D721Med (cell line): ENCODE measurements around the gene DMXL2.

Experiments used
- DNase-seq: peaks from one replicate; pipeline ENCODE4 v3.0.0; 2011; ENCODE audit warnings: low spot score; ENCODE audit not compliant: insufficient read length
- FAIRE-seq: peaks from 2 replicates; lab custom pipeline; 2011; peaks lifted over from hg19 to GRCh38; lab: Jason Lieb, UNC
- TF ChIP-seq, protein P1 (sequence below): IDR thresholded peaks from 2 replicates; pipeline ENCODE4 v1.5.1; 2012; ENCODE audit warnings: mild to moderate bottlenecking, control low read depth; ENCODE audit not compliant: insufficient read depth; ENCODE audit errors: missing control alignments

DMXL2 gene

DNA sequence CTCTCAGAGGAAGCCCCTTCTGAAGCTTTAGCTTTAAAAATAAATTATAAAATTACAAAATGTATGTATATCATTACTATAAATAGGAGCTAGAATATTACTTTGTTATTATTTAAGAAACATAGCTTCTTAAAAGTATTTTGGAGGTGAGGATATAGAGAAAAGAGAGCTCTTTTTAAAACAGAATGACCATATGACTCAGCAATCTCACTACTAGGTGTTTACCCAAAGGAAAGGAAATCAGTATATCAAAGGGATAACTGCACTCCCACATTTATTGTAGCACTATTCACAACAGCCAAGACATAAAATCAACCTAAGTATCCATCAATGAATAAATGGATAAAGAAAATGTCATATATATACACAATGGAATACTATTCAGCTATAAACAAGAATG lies 119.6 kb downstream of the DMXL2 start:
- TF ChIP-seq, protein P1, sequence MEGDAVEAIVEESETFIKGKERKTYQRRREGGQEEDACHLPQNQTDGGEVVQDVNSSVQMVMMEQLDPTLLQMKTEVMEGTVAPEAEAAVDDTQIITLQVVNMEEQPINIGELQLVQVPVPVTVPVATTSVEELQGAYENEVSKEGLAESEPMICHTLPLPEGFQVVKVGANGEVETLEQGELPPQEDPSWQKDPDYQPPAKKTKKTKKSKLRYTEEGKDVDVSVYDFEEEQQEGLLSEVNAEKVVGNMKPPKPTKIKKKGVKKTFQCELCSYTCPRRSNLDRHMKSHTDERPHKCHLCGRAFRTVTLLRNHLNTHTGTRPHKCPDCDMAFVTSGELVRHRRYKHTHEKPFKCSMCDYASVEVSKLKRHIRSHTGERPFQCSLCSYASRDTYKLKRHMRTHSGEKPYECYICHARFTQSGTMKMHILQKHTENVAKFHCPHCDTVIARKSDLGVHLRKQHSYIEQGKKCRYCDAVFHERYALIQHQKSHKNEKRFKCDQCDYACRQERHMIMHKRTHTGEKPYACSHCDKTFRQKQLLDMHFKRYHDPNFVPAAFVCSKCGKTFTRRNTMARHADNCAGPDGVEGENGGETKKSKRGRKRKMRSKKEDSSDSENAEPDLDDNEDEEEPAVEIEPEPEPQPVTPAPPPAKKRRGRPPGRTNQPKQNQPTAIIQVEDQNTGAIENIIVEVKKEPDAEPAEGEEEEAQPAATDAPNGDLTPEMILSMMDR: no peak
- DNase-seq (no peak), FAIRE-seq (no peak)

DNA sequence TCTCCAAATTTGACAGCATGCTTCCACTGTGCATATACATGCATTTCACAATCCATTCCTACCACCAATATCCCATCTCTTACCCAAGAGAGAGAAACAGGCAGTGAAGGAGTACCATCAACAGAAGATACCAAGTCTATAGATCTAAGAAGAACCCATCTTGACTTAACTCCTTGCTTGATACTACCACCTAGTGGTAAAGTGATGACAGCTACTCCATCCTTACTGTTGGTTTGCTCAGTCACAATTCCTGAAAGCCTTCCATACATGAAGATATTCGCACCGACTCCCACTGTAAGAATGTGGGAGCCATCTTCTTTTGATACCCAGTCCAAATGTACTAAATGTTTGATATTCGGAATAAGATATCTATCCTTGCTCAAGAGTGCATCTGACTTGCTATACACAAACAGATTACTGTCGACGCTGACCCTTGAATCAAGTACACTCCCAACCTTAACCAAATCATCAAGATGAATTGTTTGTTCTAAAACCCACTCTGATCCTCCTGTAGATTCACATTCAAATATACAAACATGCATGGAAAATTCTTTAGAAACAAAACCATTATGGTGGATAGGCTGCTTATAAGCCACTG lies 123.1 kb downstream of the DMXL2 start:
- DNase-seq (no peak), FAIRE-seq (peak; percentile 77)
- TF ChIP-seq, protein P1: peak; percentile 37

DNA sequence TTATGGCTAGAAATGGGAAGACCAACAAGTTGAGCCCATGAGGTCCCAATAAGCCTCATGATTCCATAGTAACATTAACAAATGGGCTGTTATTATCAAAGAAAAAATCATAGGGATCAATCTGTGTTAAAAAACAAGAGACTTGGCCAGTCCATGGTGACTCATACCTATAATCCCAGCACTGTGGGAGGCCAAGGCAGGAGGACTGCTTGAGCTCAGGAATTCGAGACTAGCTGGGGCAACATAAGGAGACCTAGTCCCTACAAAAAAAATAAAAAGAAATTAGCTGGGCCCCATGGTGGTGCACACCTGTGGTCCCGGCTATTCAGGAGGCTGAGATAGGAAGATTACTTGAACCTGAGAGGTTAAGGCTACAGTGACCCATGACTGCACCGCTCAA lies 124.8 kb downstream of the DMXL2 start:
- DNase-seq (no peak), FAIRE-seq (no peak)
- TF ChIP-seq, protein P1: no peak

DNA sequence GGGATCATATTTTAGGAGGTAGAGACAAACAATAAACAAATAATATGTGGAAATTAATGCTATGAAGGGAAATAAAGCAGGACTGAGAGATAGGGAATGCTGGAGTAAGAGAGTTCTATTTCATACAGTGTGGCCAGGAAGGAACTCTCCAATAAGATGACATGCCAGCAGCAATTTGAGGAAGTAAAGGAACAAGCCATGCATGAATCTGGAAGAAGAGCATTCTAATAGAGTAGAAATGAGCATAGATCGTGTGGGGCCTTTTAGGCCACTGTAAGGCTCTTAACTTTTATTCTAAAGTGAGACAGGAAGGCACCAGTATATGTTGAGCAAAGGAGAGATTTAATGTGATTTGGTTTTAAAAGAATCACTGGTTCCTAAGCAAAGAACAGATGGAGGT lies 126.3 kb downstream of the DMXL2 start:
- TF ChIP-seq, protein P1: no peak
- DNase-seq (no peak), FAIRE-seq (no peak)

DNA sequence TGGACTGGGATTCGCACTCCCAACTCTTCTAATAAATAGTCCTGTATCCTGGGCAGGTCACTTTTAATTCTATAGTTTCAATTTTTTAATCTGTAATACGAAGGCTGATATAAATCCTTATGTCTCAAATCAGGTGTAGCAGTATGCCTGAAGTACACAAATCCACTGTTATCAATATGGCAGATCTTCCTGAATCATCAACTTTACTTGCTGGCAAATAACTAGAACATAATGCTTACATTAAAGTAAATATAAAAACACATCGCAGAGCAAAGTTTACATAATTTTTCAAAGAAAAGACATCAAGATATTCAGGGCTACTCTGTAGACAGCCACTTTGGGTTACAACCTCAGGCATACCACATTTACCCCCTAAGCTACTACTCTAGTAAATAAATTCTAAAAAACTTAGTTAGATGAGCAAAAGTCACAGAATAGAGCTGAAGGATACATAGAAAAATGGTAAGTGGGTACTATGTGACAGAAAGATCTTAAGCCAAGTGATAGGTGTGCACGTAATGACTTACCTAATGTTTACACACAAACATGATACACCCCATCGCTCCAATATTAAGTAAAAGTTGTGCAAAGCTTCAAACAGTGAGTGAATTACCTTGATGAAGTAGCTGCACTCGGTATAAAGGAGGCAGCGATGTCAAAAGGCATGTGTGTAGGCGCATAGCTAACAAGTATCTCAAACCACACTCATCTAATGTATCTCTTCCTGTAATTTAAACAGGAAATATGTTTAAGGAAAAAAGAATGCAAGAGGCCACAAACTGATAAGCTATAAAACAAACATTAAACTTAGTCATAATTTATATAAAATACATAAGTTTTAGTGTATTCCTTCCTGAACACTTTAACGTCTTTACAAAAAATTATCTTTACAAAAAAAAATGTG lies 127.9 kb downstream of the DMXL2 start:
- no peak for FAIRE-seq
- TF ChIP-seq, protein P1: no peak
- no peak for DNase-seq

DNA sequence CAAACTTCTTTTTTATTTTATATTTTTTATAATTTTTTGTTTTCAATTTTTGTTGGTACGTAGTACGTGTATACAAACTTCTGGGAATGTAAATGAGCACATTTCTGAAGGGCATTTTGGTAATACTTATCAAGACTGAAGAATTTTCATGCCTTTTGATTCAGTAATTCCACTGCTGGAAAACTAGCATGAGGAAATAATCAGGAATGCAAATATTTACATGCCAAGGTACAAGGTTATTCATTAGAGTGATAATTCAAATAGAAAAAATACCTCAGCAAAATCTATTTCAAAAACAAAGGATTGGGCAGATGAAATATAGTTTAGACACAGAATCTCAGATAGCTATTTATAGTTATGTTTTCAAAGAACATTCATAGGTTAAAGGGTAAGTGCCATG lies 128.7 kb downstream of the DMXL2 start:
- no peak for DNase-seq

More for the DNA sequence above, 128.7 kb downstream of the DMXL2 start:
- TF ChIP-seq, protein P1: no peak
- no peak for FAIRE-seq
